ENCODE measurements around the gene SPPL3.

The SPPL3 gene

GRCh38 chr12:120884644-120885043, 19.5 kb downstream of the SPPL3 start:
- no peak for TF ChIP-seq CTCF (conservative IDR thresholded peaks at IDR 0.05)
- no peak overlapping the region for H3K27ac ChIP-seq

GRCh38 chr12:120882055-120882555, 22.1 kb downstream of the SPPL3 start:
- no peak for TF ChIP-seq CTCF (conservative IDR thresholded peaks at IDR 0.05)
- H3K27ac ChIP-seq = no peak overlapping the region

GRCh38 chr12:120879718-120880300, 24.3 kb downstream of the SPPL3 start:
- TF ChIP-seq CTCF (conservative IDR thresholded peaks at IDR 0.05) = no peak
- no peak overlapping the region for H3K27ac ChIP-seq

DNA sequence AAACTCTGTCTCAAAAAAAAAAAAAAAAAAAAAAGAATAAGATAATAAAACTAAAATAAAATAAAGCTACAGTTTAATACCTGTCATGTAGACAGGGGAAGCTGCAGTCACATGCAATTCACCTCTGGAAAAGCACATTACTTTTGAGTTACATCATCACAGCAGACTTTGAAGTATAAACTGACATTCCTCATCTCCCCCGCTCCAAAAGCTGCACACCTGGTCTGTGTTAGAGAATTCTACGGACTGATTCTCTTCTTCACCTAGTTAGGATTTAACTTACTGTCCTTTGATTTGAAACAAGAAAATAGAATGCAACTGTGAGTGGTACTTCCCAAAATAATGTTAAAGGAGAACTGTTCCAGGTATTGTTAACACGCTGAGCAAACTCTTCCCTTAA, 25.1 kb downstream of the SPPL3 start:
- TF ChIP-seq CTCF (conservative IDR thresholded peaks at IDR 0.05) = no peak

DNA sequence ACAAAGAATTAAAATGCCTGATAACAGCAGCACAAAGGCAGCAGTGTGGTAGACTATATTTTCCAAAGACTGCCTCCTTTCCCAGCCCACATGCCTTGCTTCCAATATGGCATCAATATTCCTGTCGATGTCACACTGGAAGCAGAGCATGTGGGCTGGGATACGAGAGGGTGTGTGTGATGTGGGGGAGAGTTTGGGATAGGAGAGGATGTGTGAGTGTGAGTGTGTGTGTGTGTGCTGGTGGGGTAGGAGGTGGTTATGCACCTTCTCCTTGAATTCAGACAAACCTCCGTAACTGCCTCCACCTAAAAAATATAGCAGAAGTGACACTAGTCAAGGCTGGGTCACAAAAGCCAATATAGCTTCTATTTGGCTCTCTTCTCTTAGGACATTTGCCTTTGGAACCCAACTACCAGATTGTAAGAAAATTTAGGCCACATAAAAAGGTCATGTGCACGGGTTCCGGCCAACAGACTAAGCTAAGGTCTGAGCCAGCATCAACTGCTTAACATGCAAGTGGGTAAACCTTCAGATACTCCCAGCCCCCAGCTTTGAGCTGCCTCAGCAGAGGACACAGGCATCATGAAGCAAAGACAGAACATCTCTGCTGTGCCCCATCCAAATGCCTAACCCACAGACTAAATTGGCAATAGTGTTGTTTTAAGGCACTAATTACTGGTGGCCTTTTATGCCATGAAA, 29.5 kb downstream of the SPPL3 start:
- no peak for TF ChIP-seq CTCF (conservative IDR thresholded peaks at IDR 0.05)

More for the DNA sequence above, 25.1 kb downstream of the SPPL3 start:
- no peak overlapping the region for H3K27ac ChIP-seq

DNA sequence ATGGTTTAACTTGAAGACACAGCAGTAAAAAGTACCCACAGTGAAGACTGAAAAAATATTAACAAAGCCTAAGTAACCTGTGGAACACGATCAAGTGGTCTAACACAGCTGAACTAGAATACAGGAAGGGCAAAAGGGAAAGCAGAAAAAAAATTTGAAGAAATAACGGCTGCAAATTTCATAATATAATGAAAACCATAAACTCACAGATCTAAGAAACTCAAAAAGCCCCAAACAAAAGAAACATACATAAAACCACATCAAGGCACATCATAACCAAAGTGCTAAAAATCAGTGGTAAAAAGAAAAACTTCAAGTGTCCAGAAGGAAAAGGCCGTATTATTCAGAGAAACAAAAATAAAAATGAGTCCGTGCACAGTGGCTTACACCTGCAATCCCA, 30.9 kb downstream of the SPPL3 start:
- H3K27ac ChIP-seq = no peak overlapping the region

More for the DNA sequence above, 29.5 kb downstream of the SPPL3 start:
- no peak overlapping the region for H3K27ac ChIP-seq

More for the DNA sequence above, 30.9 kb downstream of the SPPL3 start:
- TF ChIP-seq CTCF (conservative IDR thresholded peaks at IDR 0.05) = no peak
